ENCODE data around the gene FDPS.
A peak's percentile ranks its signal among the peaks of the same experiment; 100 is the strongest.

FDPS gene

GRCh38 chr1:155323729-155324036 lies 15.0 kb downstream of the FDPS start:
- H3K4me3 ChIP-seq (ENCODE audit: low read length): peak overlapping the region; percentile 92

GRCh38 chr1:155324037-155324716 lies 15.5 kb downstream of the FDPS start:
- peak overlapping the region; percentile 92 for H3K4me3 ChIP-seq (ENCODE audit: low read length)
- no peak for TF ChIP-seq CTCF (IDR thresholded peaks at IDR 0.05; ENCODE audit: insufficient read depth, low read depth, low read length, missing control alignments)
- peak; percentile 97 for DNase-seq (ENCODE audit: low read depth)

More at GRCh38 chr1:155323729-155324036, 15.0 kb downstream of the FDPS start:
- no peak for TF ChIP-seq CTCF (IDR thresholded peaks at IDR 0.05; ENCODE audit: insufficient read depth, low read depth, low read length, missing control alignments)
- DNase-seq (ENCODE audit: low read depth): peak; percentile 90

GRCh38 chr1:155324717-155325602 lies 16.3 kb downstream of the FDPS start:
- DNase-seq (ENCODE audit: low read depth): peak; percentile 61
- H3K4me3 ChIP-seq (ENCODE audit: low read length): peak overlapping the region; percentile 92
- peak; percentile 57 for TF ChIP-seq CTCF (IDR thresholded peaks at IDR 0.05; ENCODE audit: insufficient read depth, low read depth, low read length, missing control alignments)

GRCh38 chr1:155325603-155325893 lies 16.9 kb downstream of the FDPS start:
- TF ChIP-seq CTCF (IDR thresholded peaks at IDR 0.05; ENCODE audit: insufficient read depth, low read depth, low read length, missing control alignments): no peak
- no peak for DNase-seq (ENCODE audit: low read depth)
- peak overlapping the region; percentile 92 for H3K4me3 ChIP-seq (ENCODE audit: low read length)

- no peak for DNase-seq (ENCODE audit: low read depth)
- H3K4me3 ChIP-seq (ENCODE audit: low read length): no peak overlapping the region
- no peak for TF ChIP-seq CTCF (IDR thresholded peaks at IDR 0.05; ENCODE audit: insufficient read depth, low read depth, low read length, missing control alignments)
Observed at GRCh38 chr1:155326020-155326526, 17.4 kb downstream of the FDPS start.

GRCh38 chr1:155326631-155327037 lies 18.0 kb downstream of the FDPS start:
- DNase-seq (ENCODE audit: low read depth): no peak
- no peak for TF ChIP-seq CTCF (IDR thresholded peaks at IDR 0.05; ENCODE audit: insufficient read depth, low read depth, low read length, missing control alignments)
- no peak overlapping the region for H3K4me3 ChIP-seq (ENCODE audit: low read length)
